Uterus (tissue), 2 donors: Measurements from ENCODE around the gene C5orf15.
"Not testable (repeated sequence)": the region's sequence is repeated elsewhere in the genome, so short reads cannot be mapped to it uniquely, and the experiment has no call there.

Source experiments
- CTCF ChIP-seq, 4 experiments: fragments of 200-600 bp in 2 of 4; fragments of 450-650 bp in 2 of 4; sonication (generic) in 2 of 4; IDR thresholded peaks; one replicate each; pipeline ENCODE4 v1.5.1; 2016 to 2019; ENCODE audit warnings: antibody characterized with exemption in 4 of 4, mild to moderate bottlenecking in 2 of 4, moderate library complexity in 1 of 4
- POLR2A ChIP-seq, 2 donors: fragments of 450-650 bp; IDR thresholded peaks; one replicate each; pipeline ENCODE4 v1.6.1; 2016; ENCODE audit warnings: antibody characterized with exemption in 2 of 2, mild to moderate bottlenecking in 1 of 2, moderate library complexity in 1 of 2

- not testable (repeated sequence) for TF ChIP-seq CTCF, POLR2A (IDR thresholded peaks at IDR 0.05)
Observed at GRCh38 chr5:133975546-133975945, 7.1 kb upstream of the C5orf15 start.
